HCT116 (cell line): ENCODE results near the gene CUL9. TPM values are rescaled to one million over a fixed set of nuclear protein-coding genes. Genes with fewer than 3 reads are reported as not detected.

ENCODE experiments used
- ATAC-seq: fragments of 200-7000 bp; cut with Tn5 transposase; 2 replicates; pipeline ENCODE4 v1.9.1; 2020; ENCODE audit warnings: mild to moderate bottlenecking, moderate library complexity
- BruUV-seq: library from RNA; stranded (reverse); fragments of 400-500 nt; replicated peaks from 2 replicates; lab custom pipeline; 2021; lab: Mats Ljungman, UMichigan
- CTCF ChIA-PET: fragments of 300-600 bp; sonication (Branson Sonifier 250); formaldehyde crosslinking; loops from one replicate; lab custom pipeline; 2021; ENCODE audit warnings: antibody characterized with exemption; lab: Charles Lee
- POLR2A ChIA-PET: fragments of 300-600, 350-600 bp; sonication (Branson Sonifier 250); formaldehyde crosslinking; loops from one replicate; lab custom pipeline; 2021; ENCODE audit warnings: antibody characterized with exemption; lab: Charles Lee
- RAD21 ChIA-PET, 2 experiments: fragments of 300-600 bp; sonication (Branson Sonifier 250); formaldehyde crosslinking; loops; one replicate each; lab custom pipeline; 2023; ENCODE audit warnings: low total read pairs in 2 of 2; ENCODE audit not compliant: uncharacterized antibody in 2 of 2, unreplicated experiment in 2 of 2, low non-redundant PET in 1 of 2; lab: Charles Lee
- DNase-seq: peaks from one replicate; pipeline ENCODE4 v3.0.0-alpha.2; 2010; ENCODE audit warnings: low read depth, low spot score
- H2AFZ ChIP-seq: fragments of 200-600 bp; shearing (Covaris generic), sonication (generic); 2 replicates; pipeline ENCODE4 v1.6.1; 2017; ENCODE audit warnings: low read depth, mixed run types, mixed read lengths, antibody characterized with exemption, low read length; ENCODE audit not compliant: poor library complexity, severe bottlenecking
- H3K27ac ChIP-seq: 2 replicates; pipeline ENCODE4 v1.5.1; 2012; ENCODE audit warnings: low read depth, low read length
- H3K27me3 ChIP-seq: fragments of 200-600 bp; sonication (generic); 2 replicates; pipeline ENCODE4 v1.6.1; 2016; ENCODE audit warnings: mixed run types, low read length, mixed read lengths; ENCODE audit not compliant: insufficient read depth
- H3K36me3 ChIP-seq, 2 experiments: fragments of 200-500 bp in 1 of 2; fragments of 200-600 bp in 1 of 2; sonication (Bioruptor generic) in 1 of 2; sonication (generic) in 1 of 2; 2 replicates each; pipeline versions ENCODE4 v1.5.1 to v1.6.1; 2014 to 2016; ENCODE audit warnings: low read length in 2 of 2, inconsistent platforms in 1 of 2, mixed read lengths in 1 of 2, mixed run types in 1 of 2; ENCODE audit not compliant: insufficient read depth in 2 of 2, control insufficient read depth in 1 of 2
- H3K4me1 ChIP-seq, 2 experiments: fragments of 200-600 bp in 1 of 2; sonication (generic) in 1 of 2; 2 replicates each; pipeline versions ENCODE4 v1.5.1 to v1.6.1; 2012 to 2017; ENCODE audit warnings: low read length in 2 of 2, inconsistent platforms in 1 of 2, mild to moderate bottlenecking in 1 of 2, mixed read lengths in 1 of 2, mixed run types in 1 of 2, moderate library complexity in 1 of 2; ENCODE audit not compliant: insufficient read depth in 2 of 2, control insufficient read depth in 1 of 2
- H3K4me2 ChIP-seq: fragments of 200-600 bp; sonication (generic); 2 replicates; pipeline ENCODE4 v1.6.1; 2017; ENCODE audit warnings: mixed run types, low read length, mixed read lengths
- H3K4me3 ChIP-seq, 2 experiments: fragments of 200-600 bp in 1 of 2; sonication (generic) in 1 of 2; replicated peaks in 1 of 2; 2 replicates each; pipeline ENCODE4 v1.5.1; 2011 to 2016; ENCODE audit warnings: low read length in 2 of 2, control low read depth in 1 of 2, low read depth in 1 of 2, mild to moderate bottlenecking in 1 of 2, mixed read lengths in 1 of 2, mixed run types in 1 of 2
- H3K79me2 ChIP-seq: fragments of 200-600 bp; sonication (generic); 2 replicates; pipeline ENCODE4 v1.6.1; 2017; ENCODE audit warnings: mild to moderate bottlenecking, mixed run types, low read length, moderate library complexity, mixed read lengths; ENCODE audit not compliant: insufficient read depth
- H3K9ac ChIP-seq: fragments of 200-600 bp; sonication (generic); 2 replicates; pipeline ENCODE4 v1.6.1; 2016; ENCODE audit warnings: low read length, mixed read lengths
- H3K9me2 ChIP-seq: fragments of 200-600 bp; sonication (generic), shearing (Covaris generic); 2 replicates; pipeline ENCODE4 v1.6.1; 2017; ENCODE audit warnings: mixed run types, mild to moderate bottlenecking, moderate library complexity; ENCODE audit not compliant: insufficient read depth
- H3K9me3 ChIP-seq, 2 experiments: fragments of 200-500 bp in 1 of 2; fragments of 200-600 bp in 1 of 2; sonication (Bioruptor generic) in 1 of 2; sonication (generic) in 1 of 2; 2 replicates each; pipeline ENCODE4 v1.6.1; 2014 to 2017; ENCODE audit warnings: low read length in 2 of 2, mixed read lengths in 2 of 2, inconsistent platforms in 1 of 2, low read depth in 1 of 2, mild to moderate bottlenecking in 1 of 2, mixed run types in 1 of 2, moderate library complexity in 1 of 2; ENCODE audit not compliant: control insufficient read depth in 1 of 2, insufficient read depth in 1 of 2
- H4K20me1 ChIP-seq: fragments of 200-600 bp; sonication (generic), shearing (Covaris generic); 2 replicates; pipeline ENCODE4 v1.6.1; 2017; ENCODE audit warnings: mixed run types, mild to moderate bottlenecking, moderate library complexity; ENCODE audit not compliant: insufficient read depth
- CBX3 ChIP-seq: IDR thresholded peaks from 2 replicates; pipeline ENCODE4 v1.6.1; 2012; ENCODE audit warnings: low read depth
- CEBPB ChIP-seq: IDR thresholded peaks from 2 replicates; pipeline ENCODE4 v1.6.1; 2012; ENCODE audit warnings: low read depth
- EGR1 ChIP-seq: IDR thresholded peaks from 2 replicates; pipeline ENCODE4 v1.6.1; 2012; ENCODE audit warnings: low read depth
- ELF1 ChIP-seq: IDR thresholded peaks from 2 replicates; pipeline ENCODE4 v1.6.1; 2012; ENCODE audit warnings: low read depth, borderline replicate concordance
- EZH2phosphoT487 ChIP-seq: fragments of 200-600 bp; IDR thresholded peaks from 2 replicates; pipeline ENCODE4 v1.6.1; 2018; ENCODE audit warnings: antibody characterized with exemption, borderline replicate concordance
- FOSL1 ChIP-seq: IDR thresholded peaks from 2 replicates; pipeline ENCODE4 v1.6.1; 2012; ENCODE audit warnings: low read depth
- JUND ChIP-seq: IDR thresholded peaks from 2 replicates; pipeline ENCODE4 v1.6.1; 2012
- POLR2A ChIP-seq: IDR thresholded peaks from 2 replicates; pipeline ENCODE4 v1.7.0; 2011; ENCODE audit warnings: borderline replicate concordance; ENCODE audit not compliant: insufficient read depth, insufficient read length; ENCODE audit errors: extremely low read depth
- POLR2AphosphoS5 ChIP-seq: IDR thresholded peaks from 2 replicates; pipeline ENCODE4 v1.6.1; 2011; ENCODE audit warnings: mild to moderate bottlenecking, low read depth, low read length, moderate library complexity
- RAD21 ChIP-seq: IDR thresholded peaks from 2 replicates; pipeline ENCODE4 v1.6.1; 2012; ENCODE audit warnings: low read depth, mild to moderate bottlenecking
- SIN3A ChIP-seq: IDR thresholded peaks from 2 replicates; pipeline ENCODE4 v1.6.1; 2012; ENCODE audit warnings: low read depth
- SP1 ChIP-seq: IDR thresholded peaks from 2 replicates; pipeline ENCODE4 v1.6.1; 2012; ENCODE audit warnings: low read depth
- SRF ChIP-seq: IDR thresholded peaks from 2 replicates; pipeline ENCODE4 v1.6.1; 2012; ENCODE audit warnings: low read depth
- YY1 ChIP-seq: IDR thresholded peaks from 2 replicates; pipeline ENCODE4 v1.6.1; 2011; ENCODE audit warnings: low read length, low read depth, moderate library complexity, mild to moderate bottlenecking; ENCODE audit not compliant: insufficient replicate concordance; ENCODE audit errors: extremely low read depth
- ZFX ChIP-seq: fragments of 450-650 bp; IDR thresholded peaks from 2 replicates; pipeline ENCODE4 v1.6.1; 2017
- ZNF274 ChIP-seq: fragments of 200-500 bp; sonication (Bioruptor generic); IDR thresholded peaks from 2 replicates; pipeline ENCODE4 v1.6.1; 2014; ENCODE audit warnings: mild to moderate bottlenecking, low read depth, low read length, inconsistent platforms
- intact Hi-C: fragments of 100-400 bp; cut with micrococcal nuclease; formaldehyde crosslinking; loops from 2 replicates; pipeline ENCODE4 v1.10.0; 2022
- total RNA-seq: library from RNA; stranded (reverse); gene quantifications from one replicate; pipeline ENCODE4 v1.2.1, GENCODE V29; 2021; ENCODE audit not compliant: unreplicated experiment
- TF ChIP-seq, protein P1 (sequence below): IDR thresholded peaks from 2 replicates; pipeline ENCODE4 v1.6.1; 2012; ENCODE audit warnings: low read depth
- TF ChIP-seq, protein P2 (sequence below): IDR thresholded peaks from 2 replicates; pipeline ENCODE4 v1.6.1; 2012
- TF ChIP-seq, protein P3 (sequence below): IDR thresholded peaks from 2 replicates; pipeline ENCODE4 v1.6.1; 2012
- TF ChIP-seq, protein P4 (sequence below), 3 experiments: fragments of 200-600 bp in 1 of 3; sonication (generic) in 1 of 3; IDR thresholded peaks in 2 of 3; conservative IDR thresholded peaks in 1 of 3; 2 replicates each; pipeline ENCODE4 v1.5.1; 2012 to 2017; ENCODE audit warnings: low read depth in 2 of 3, low read length in 2 of 3, antibody characterized with exemption in 1 of 3, borderline replicate concordance in 1 of 3, control low read depth in 1 of 3, mild to moderate bottlenecking in 1 of 3, mixed read lengths in 1 of 3, mixed run types in 1 of 3, moderate library complexity in 1 of 3; ENCODE audit not compliant: insufficient read depth in 1 of 3

The CUL9 gene
- total RNA-seq, 1 experiment from 2014 or later: 36.5 TPM

DNA sequence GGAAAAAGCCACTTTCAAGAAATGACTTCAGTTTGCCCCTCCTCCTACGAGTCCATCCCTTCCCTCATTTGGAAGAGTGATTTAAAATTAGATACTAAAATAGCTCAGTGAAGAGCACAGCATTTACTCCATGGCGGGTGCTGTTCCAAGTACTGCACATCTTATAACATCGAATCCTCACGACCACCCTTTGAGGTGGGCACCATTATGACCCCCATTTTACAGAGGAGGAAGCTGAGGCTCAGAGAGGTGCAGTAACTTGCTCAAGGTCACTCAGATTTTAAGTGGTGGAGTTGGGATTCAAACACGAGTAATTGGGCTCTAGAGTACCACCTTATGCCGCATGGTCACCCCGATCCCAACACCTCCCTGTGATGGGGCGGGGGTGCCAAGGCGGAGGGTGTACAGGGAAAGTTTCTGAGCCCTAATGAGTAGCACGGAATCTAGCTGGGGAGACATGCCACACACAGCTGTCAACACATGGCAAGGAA is 86.8 kb downstream of the CUL9 start:
- ChIA-PET CTCF (interaction anchor here (0.7 to 0.8 kb wide), 2 partner anchors 9 to 40 kb away, joined by 3 read pairs; no protein-coding TSS in a partner anchor), POLR2A (no interaction called here), RAD21 (no interaction called here)
- no peaks in the 10 kb centered on the region for H3K9me3 ChIP-seq
- H3K4me2 ChIP-seq: no peak overlapping the region
- H3K27ac ChIP-seq: no peak overlapping the region
- no peak for ATAC-seq
- no peak for DNase-seq
- no peak overlapping the region for H2AFZ ChIP-seq
- no peaks in the 10 kb centered on the region for H3K9me2 ChIP-seq
- TF ChIP-seq EZH2phosphoT487 (no peak), EGR1 (no peak), FOSL1 (no peak), ELF1 (no peak), ZNF274 (no peak), SRF (no peak), SIN3A (no peak), POLR2A (no peak), SP1 (no peak), JUND (no peak), CBX3 (no peak), YY1 (no peak), ZFX (no peak), RAD21 (no peak), POLR2AphosphoS5 (no peak), CEBPB (no peak)
- TF ChIP-seq, protein P1, sequence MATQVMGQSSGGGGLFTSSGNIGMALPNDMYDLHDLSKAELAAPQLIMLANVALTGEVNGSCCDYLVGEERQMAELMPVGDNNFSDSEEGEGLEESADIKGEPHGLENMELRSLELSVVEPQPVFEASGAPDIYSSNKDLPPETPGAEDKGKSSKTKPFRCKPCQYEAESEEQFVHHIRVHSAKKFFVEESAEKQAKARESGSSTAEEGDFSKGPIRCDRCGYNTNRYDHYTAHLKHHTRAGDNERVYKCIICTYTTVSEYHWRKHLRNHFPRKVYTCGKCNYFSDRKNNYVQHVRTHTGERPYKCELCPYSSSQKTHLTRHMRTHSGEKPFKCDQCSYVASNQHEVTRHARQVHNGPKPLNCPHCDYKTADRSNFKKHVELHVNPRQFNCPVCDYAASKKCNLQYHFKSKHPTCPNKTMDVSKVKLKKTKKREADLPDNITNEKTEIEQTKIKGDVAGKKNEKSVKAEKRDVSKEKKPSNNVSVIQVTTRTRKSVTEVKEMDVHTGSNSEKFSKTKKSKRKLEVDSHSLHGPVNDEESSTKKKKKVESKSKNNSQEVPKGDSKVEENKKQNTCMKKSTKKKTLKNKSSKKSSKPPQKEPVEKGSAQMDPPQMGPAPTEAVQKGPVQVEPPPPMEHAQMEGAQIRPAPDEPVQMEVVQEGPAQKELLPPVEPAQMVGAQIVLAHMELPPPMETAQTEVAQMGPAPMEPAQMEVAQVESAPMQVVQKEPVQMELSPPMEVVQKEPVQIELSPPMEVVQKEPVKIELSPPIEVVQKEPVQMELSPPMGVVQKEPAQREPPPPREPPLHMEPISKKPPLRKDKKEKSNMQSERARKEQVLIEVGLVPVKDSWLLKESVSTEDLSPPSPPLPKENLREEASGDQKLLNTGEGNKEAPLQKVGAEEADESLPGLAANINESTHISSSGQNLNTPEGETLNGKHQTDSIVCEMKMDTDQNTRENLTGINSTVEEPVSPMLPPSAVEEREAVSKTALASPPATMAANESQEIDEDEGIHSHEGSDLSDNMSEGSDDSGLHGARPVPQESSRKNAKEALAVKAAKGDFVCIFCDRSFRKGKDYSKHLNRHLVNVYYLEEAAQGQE: no peak
- TF ChIP-seq, protein P2, sequence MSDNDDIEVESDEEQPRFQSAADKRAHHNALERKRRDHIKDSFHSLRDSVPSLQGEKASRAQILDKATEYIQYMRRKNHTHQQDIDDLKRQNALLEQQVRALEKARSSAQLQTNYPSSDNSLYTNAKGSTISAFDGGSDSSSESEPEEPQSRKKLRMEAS: no peak
- TF ChIP-seq, protein P3, sequence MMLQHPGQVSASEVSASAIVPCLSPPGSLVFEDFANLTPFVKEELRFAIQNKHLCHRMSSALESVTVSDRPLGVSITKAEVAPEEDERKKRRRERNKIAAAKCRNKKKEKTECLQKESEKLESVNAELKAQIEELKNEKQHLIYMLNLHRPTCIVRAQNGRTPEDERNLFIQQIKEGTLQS: no peak
- TF ChIP-seq, protein P4, sequence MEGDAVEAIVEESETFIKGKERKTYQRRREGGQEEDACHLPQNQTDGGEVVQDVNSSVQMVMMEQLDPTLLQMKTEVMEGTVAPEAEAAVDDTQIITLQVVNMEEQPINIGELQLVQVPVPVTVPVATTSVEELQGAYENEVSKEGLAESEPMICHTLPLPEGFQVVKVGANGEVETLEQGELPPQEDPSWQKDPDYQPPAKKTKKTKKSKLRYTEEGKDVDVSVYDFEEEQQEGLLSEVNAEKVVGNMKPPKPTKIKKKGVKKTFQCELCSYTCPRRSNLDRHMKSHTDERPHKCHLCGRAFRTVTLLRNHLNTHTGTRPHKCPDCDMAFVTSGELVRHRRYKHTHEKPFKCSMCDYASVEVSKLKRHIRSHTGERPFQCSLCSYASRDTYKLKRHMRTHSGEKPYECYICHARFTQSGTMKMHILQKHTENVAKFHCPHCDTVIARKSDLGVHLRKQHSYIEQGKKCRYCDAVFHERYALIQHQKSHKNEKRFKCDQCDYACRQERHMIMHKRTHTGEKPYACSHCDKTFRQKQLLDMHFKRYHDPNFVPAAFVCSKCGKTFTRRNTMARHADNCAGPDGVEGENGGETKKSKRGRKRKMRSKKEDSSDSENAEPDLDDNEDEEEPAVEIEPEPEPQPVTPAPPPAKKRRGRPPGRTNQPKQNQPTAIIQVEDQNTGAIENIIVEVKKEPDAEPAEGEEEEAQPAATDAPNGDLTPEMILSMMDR (IDR thresholded peaks at IDR 0.05 in 2 of 3, conservative IDR thresholded peaks at IDR 0.05 in 1 of 3; ENCODE audit: borderline replicate concordance in 1 of 3, insufficient read depth in 1 of 3, low read depth in 2 of 3, low read length in 2 of 3): no peak
- H3K9ac ChIP-seq: no peak overlapping the region
- intact Hi-C loops: no loop called here
- no peaks in the 10 kb centered on the region for H3K27me3 ChIP-seq
- no peak overlapping the region for H3K4me3 ChIP-seq
- H4K20me1 ChIP-seq: no peaks in the 10 kb centered on the region
- BruUV-seq: no TSS peak
- no peaks in the 10 kb centered on the region for H3K79me2 ChIP-seq
- H3K36me3 ChIP-seq: no peaks in the 10 kb centered on the region
- H3K4me1 ChIP-seq: no peaks in the 10 kb centered on the region
